Suprapubic skin (tissue), 4 donors: ENCODE results near the gene PLSCR5.

Source experiments
- POLR2A ChIP-seq, 2 donors: fragments of 450-650 bp; IDR thresholded peaks; one replicate each; pipeline ENCODE4 v1.6.1; 2017; ENCODE audit warnings: antibody characterized with exemption in 2 of 2, mild to moderate bottlenecking in 2 of 2, moderate library complexity in 2 of 2
- POLR2AphosphoS5 ChIP-seq, 3 donors: sonication (generic); formaldehyde crosslinking; IDR thresholded peaks; one replicate each; pipeline ENCODE4 v1.6.1; 2017; ENCODE audit warnings: antibody characterized with exemption in 3 of 3
- TF ChIP-seq, protein P1 (sequence below), 2 donors: fragments of 200-600 bp in 1 of 2; fragments of 450-650 bp in 1 of 2; sonication (generic) in 1 of 2; IDR thresholded peaks; one replicate each; pipeline ENCODE4 v1.5.1; 2016 to 2019; ENCODE audit warnings: antibody characterized with exemption in 2 of 2, mild to moderate bottlenecking in 1 of 2, moderate library complexity in 1 of 2

DNA sequence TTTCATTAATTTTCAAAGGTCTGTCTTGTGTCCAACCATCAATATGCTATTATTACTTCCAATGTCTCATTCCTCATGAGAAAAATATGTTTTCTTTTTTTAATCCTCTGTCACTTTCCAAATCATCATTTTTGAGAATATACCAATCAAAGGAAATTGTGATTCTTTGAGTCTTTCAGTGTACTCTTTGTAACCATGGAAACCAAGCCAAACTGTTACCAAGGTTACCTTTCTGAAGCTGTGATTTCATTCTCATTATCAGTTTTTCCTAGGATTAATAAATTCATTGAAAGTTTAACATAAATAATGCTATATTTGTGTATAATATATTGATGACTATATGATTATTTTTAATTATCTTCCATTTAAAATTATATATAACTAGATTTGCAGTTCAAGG, 16.6 kb upstream of the PLSCR5 start:
- TF ChIP-seq, protein P1, sequence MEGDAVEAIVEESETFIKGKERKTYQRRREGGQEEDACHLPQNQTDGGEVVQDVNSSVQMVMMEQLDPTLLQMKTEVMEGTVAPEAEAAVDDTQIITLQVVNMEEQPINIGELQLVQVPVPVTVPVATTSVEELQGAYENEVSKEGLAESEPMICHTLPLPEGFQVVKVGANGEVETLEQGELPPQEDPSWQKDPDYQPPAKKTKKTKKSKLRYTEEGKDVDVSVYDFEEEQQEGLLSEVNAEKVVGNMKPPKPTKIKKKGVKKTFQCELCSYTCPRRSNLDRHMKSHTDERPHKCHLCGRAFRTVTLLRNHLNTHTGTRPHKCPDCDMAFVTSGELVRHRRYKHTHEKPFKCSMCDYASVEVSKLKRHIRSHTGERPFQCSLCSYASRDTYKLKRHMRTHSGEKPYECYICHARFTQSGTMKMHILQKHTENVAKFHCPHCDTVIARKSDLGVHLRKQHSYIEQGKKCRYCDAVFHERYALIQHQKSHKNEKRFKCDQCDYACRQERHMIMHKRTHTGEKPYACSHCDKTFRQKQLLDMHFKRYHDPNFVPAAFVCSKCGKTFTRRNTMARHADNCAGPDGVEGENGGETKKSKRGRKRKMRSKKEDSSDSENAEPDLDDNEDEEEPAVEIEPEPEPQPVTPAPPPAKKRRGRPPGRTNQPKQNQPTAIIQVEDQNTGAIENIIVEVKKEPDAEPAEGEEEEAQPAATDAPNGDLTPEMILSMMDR (IDR thresholded peaks at IDR 0.05): no peak
- TF ChIP-seq POLR2A (IDR thresholded peaks at IDR 0.05) (no peak), POLR2AphosphoS5 (IDR thresholded peaks at IDR 0.05) (no peak)
